Esophagus muscularis mucosa (tissue), 4 donors: ENCODE data around the gene TESMIN. TPM values are rescaled to one million over a fixed set of nuclear protein-coding genes. Genes with fewer than 3 reads are reported as not detected.

Source experiments
- DNase-seq: peaks from one replicate; pipeline ENCODE4 v3.0.0-alpha.2; 2017; ENCODE audit errors: extremely low spot score
- H3K27ac ChIP-seq, 4 donors: fragments of 200-600 bp; sonication (generic); replicated peaks in 1 of 4; 1 replicate in 3 of 4; 2 replicates in 1 of 4; pipeline ENCODE4 v1.5.1; 2016 to 2019; ENCODE audit warnings: mild to moderate bottlenecking in 1 of 4
- H3K27me3 ChIP-seq, 4 donors: fragments of 200-600 bp; sonication (generic); one replicate each; pipeline versions ENCODE4 v1.5.1 to v1.6.0; 2016 to 2019
- H3K36me3 ChIP-seq, 4 donors: fragments of 200-600 bp; sonication (generic); one replicate each; pipeline ENCODE4 v1.5.1; 2016 to 2019
- H3K4me1 ChIP-seq, 4 donors: fragments of 200-600 bp; sonication (generic); one replicate each; pipeline ENCODE4 v1.5.1; 2016 to 2019
- H3K4me3 ChIP-seq, 4 donors: fragments of 200-600 bp; sonication (generic); 1 replicate in 2 of 4; 2 replicates in 2 of 4; pipeline ENCODE4 v1.5.1; 2016 to 2019; ENCODE audit warnings: mild to moderate bottlenecking in 4 of 4, moderate library complexity in 1 of 4
- H3K9me3 ChIP-seq, 4 donors: fragments of 200-600 bp; sonication (generic); 1 replicate in 3 of 4; 2 replicates in 1 of 4; pipeline ENCODE4 v1.5.1; 2016 to 2019
- CTCF ChIP-seq, 3 experiments: fragments of 200-600 bp in 2 of 3; fragments of 450-650 bp in 1 of 3; sonication (generic) in 2 of 3; IDR thresholded peaks; one replicate each; pipeline ENCODE4 v1.5.1; 2017 to 2019; ENCODE audit warnings: antibody characterized with exemption in 3 of 3, mild to moderate bottlenecking in 2 of 3, moderate library complexity in 1 of 3
- EP300 ChIP-seq: sonication (generic); formaldehyde crosslinking; IDR thresholded peaks from one replicate; pipeline ENCODE4 v1.6.1; 2017; ENCODE audit warnings: antibody characterized with exemption
- POLR2A ChIP-seq: fragments of 450-650 bp; IDR thresholded peaks from one replicate; pipeline ENCODE4 v1.6.1; 2017; ENCODE audit warnings: antibody characterized with exemption, moderate library complexity, mild to moderate bottlenecking, low read depth
- POLR2AphosphoS5 ChIP-seq, 2 donors: sonication (generic); formaldehyde crosslinking; IDR thresholded peaks; one replicate each; pipeline ENCODE4 v1.6.1; 2017; ENCODE audit warnings: antibody characterized with exemption in 2 of 2
- WGBS: methylation state at CpG from one replicate; pipeline ENCODE4 v1.1.5; 2018; 5-methylcytosine and 5-hydroxymethylcytosine counted together
- intact Hi-C: fragments of 100-400 bp; cut with DNase I; formaldehyde crosslinking; loops from one replicate; pipeline ENCODE4 v1.15.1; 2023
- total RNA-seq, 4 donors: library from RNA; depleted of rRNA; stranded (reverse); fragments of >200 nt; gene quantifications; one replicate each; pipeline versions ENCODE4 v1.1.0 to v1.2.1, GENCODE V29; 2016

TESMIN gene
- total RNA-seq, 4 donors from 2014 or later: 0.78 to 2.5 (median 1.4) TPM

- no peak for DNase-seq
- intact Hi-C loops: no loop called here
- no peak overlapping the region for H3K27ac ChIP-seq
These were observed 52.3 kb downstream of the TESMIN start for GRCh38 chr11:68698993-68699392.

GRCh38 chr11:68695531-68695930, 55.8 kb downstream of the TESMIN start:
- Histone ChIP-seq H3K4me3 (no peak overlapping the region), H3K27ac (no peak overlapping the region), H3K9me3 (peaks cover 0 to 17% (median 6%) of the 10 kb centered on the region in 4 donors), H3K36me3 (no peaks in the 10 kb centered on the region), H3K4me1 (no peaks in the 10 kb centered on the region), H3K27me3 (peaks cover 0 to 35% (median 1%) of the 10 kb centered on the region in 4 donors)
- TF ChIP-seq EP300 (no peak), CTCF (IDR thresholded peaks at IDR 0.05) (no peak), POLR2A (no peak), POLR2AphosphoS5 (IDR thresholded peaks at IDR 0.05) (no peak)
- 67% methylated on average over 2 of the region's 2 CpGs for WGBS
- DNase-seq: no peak
- intact Hi-C loops: no loop called here

More at GRCh38 chr11:68698993-68699392, 52.3 kb downstream of the TESMIN start:
- 92% methylated on average over 2 of the region's 2 CpGs for WGBS
- Histone ChIP-seq H3K27me3 (peaks cover 0 to 30% (median 1%) of the 10 kb centered on the region in 4 donors), H3K4me1 (no peaks in the 10 kb centered on the region), H3K4me3 (no peak overlapping the region), H3K36me3 (no peaks in the 10 kb centered on the region), H3K9me3 (peaks cover 0 to 17% (median 6%) of the 10 kb centered on the region in 4 donors)
- TF ChIP-seq CTCF (IDR thresholded peaks at IDR 0.05): no peak
- TF ChIP-seq EP300: no peak
- TF ChIP-seq POLR2AphosphoS5 (IDR thresholded peaks at IDR 0.05): no peak
- no peak for TF ChIP-seq POLR2A

GRCh38 chr11:68694431-68695297, 56.7 kb downstream of the TESMIN start:
- no peak for DNase-seq
- Histone ChIP-seq H3K27ac (no peak overlapping the region), H3K9me3 (peaks cover 0 to 17% (median 6%) of the 10 kb centered on the region in 4 donors)

GRCh38 chr11:68693484-68693882, 57.8 kb downstream of the TESMIN start:
- no peak for DNase-seq
- Histone ChIP-seq H3K27me3 (peaks cover 0 to 46% (median 3%) of the 10 kb centered on the region in 4 donors), H3K27ac (no peak overlapping the region), H3K9me3 (peaks cover 0 to 14% (median 6%) of the 10 kb centered on the region in 4 donors), H3K4me1 (no peaks in the 10 kb centered on the region), H3K36me3 (no peaks in the 10 kb centered on the region), H3K4me3 (no peak overlapping the region)
- TF ChIP-seq POLR2A: no peak
- TF ChIP-seq CTCF (IDR thresholded peaks at IDR 0.05): no peak
- no peak for TF ChIP-seq POLR2AphosphoS5 (IDR thresholded peaks at IDR 0.05)
- no peak for TF ChIP-seq EP300
- WGBS: 84% methylated on average over 5 of the region's 10 CpGs
- intact Hi-C loops: no loop called here

More at GRCh38 chr11:68694431-68695297, 56.7 kb downstream of the TESMIN start:
- H3K4me3 ChIP-seq: no peak overlapping the region
- WGBS: 83% methylated on average over 5 of the region's 5 CpGs
- intact Hi-C loops: no loop called here
- no peaks in the 10 kb centered on the region for H3K4me1 ChIP-seq
- TF ChIP-seq EP300 (no peak), POLR2AphosphoS5 (IDR thresholded peaks at IDR 0.05) (no peak), CTCF (IDR thresholded peaks at IDR 0.05) (no peak), POLR2A (no peak)
- H3K36me3 ChIP-seq: no peaks in the 10 kb centered on the region
- peaks cover 0 to 41% (median 3%) of the 10 kb centered on the region in 4 donors for H3K27me3 ChIP-seq
